Amygdala (tissue), 56 donors: ENCODE results near the gene CSTPP1.

Source experiments
- DNase-seq, 56 donors: peaks; one replicate each; lab custom pipeline; 2025; lab: John Stamatoyannopoulos, UW

The CSTPP1 gene, protein sequence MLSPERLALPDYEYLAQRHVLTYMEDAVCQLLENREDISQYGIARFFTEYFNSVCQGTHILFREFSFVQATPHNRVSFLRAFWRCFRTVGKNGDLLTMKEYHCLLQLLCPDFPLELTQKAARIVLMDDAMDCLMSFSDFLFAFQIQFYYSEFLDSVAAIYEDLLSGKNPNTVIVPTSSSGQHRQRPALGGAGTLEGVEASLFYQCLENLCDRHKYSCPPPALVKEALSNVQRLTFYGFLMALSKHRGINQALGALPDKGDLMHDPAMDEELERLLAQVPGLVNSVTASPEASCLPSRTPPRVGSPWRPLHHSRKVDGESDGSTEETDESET

GRCh38 chr11:46936138-46937110, at the start of gene CSTPP1:
Gene CSTPP1 (plus strand): TSS chr11:46936761. CDS start chr11:46936806, 45 bp downstream.
- peak in 54 of 56 donors; percentile 26 to 90 (median 81) for DNase-seq

- DNase-seq: no peak
Observed at GRCh38 chr11:46888636-46889035, 47.9 kb upstream of the CSTPP1 start.

GRCh38 chr11:46889251-46889650, 47.3 kb upstream of the CSTPP1 start:
- no peak for DNase-seq

DNA sequence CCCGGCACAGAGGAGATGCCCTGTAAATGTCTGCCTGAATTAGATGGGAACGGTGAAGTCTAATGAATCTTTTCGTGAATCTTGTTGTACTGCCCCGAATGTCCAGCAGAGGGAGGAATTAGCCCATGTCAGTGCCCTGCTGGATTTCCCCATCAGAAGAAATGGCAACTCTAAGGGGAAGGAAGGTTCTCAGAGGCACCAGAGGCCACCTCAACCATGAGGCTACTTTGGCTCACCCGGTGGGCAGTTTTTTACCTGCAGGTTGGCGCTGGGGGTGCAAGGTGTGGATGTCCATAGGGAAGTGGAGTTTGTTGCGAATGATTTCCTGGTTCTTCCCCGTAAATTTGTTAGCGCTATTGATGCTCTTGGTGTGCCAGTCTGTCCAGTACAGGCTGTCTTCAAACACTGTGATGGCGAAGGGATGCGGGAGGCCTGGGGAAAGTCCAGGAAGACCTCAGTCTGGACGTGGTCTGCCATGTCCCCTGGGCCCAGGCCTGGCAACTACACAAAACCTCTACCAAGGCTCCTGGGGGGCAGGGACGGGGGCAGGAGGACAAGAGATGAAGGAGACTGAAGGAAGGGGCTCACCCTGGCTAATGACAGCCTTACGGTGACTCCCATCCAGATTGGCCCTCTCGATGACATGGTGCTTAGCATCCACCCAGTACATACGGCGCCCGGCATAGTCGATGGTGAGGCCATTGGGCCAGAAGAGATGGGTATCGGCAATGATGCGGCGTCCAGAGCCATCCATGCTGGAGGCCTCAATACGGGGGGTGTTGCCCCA, 46.7 kb upstream of the CSTPP1 start:
- peak in 43 of 56 donors; percentile 15 to 91 (median 40) for DNase-seq

GRCh38 chr11:46890665-46891064, 45.9 kb upstream of the CSTPP1 start:
- no peak for DNase-seq

DNA sequence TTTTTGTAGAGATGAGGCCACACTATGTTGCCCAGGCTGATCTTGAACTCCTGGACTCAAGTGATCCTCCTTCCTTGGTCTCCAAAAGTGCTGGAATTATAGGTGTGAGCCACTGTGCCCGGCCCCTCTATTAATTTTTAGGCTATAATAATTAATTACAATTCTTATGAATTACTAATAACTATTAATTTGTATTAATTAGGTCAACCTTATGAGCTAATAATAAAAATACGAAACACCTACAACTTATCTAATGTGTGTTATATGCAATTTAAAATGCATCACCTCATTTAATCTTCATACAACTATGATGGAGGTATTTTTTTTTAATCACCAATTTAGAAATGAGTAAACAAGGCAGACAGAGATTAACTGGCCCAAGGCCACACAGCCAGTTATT, 44.5 kb upstream of the CSTPP1 start:
- no peak for DNase-seq

DNA sequence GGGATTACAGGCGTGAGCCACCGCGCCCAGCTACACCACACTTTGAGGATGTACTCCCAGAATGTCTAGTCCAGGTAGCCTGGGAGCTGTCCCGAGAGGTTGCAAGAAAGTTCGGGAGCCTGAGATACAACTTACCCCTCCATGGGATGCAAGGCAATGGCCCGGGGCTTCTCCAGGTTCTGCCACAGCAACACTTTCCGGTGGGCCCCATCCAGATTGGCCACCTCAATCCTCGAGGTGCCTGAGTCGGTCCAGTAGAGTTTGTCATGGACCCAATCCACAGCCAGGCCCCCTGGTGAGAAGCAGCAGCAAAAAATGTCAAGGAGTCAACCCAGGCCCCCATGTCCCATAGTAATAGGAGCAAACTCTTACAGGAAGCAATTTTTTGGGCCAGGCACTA, 43.7 kb upstream of the CSTPP1 start:
- no peak for DNase-seq

DNA sequence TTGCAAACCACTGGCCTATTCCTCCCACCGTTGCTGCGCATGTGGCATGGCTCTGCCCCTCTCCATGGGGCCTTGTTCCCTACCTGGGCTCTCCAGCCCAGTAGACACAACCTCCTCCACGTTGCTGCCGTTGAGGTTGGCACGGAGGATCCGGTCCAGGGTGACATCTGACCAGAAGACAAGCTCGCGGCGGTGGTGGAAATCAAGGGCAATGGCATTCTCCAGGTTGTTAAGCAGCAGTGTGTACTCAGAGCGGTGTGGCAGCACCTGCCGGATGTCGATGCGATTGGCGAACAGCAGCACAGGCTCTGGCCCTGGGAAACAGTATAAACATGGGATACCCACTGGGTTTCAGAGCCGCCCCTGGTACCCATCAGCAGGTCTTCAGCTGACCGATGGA, 42.1 kb upstream of the CSTPP1 start:
- DNase-seq: no peak

DNA sequence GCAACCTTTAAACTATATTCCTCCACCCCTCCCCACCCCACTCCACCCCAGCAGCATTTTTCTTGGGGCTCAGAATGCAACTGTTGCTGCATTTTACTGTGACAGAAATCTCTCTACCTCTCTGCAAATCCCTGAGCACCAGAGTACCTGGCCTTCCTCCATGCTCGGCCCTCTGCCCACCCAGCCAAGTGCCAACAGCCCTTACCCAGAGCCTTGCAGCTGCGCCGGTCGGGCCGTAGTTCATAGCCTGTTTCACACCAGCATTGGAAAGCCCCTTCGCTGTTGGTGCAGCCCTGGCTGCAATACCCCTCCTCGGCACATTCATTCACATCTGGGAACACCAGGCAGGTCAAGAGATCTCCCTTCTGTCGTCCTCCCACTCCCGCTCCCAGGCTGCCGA, 41.6 kb upstream of the CSTPP1 start:
- DNase-seq: peak in 1 of 56 donors; percentile 9

GRCh38 chr11:46895821-46896220, 40.7 kb upstream of the CSTPP1 start:
- DNase-seq: peak in 33 of 56 donors; percentile 21 to 71 (median 40)

DNA sequence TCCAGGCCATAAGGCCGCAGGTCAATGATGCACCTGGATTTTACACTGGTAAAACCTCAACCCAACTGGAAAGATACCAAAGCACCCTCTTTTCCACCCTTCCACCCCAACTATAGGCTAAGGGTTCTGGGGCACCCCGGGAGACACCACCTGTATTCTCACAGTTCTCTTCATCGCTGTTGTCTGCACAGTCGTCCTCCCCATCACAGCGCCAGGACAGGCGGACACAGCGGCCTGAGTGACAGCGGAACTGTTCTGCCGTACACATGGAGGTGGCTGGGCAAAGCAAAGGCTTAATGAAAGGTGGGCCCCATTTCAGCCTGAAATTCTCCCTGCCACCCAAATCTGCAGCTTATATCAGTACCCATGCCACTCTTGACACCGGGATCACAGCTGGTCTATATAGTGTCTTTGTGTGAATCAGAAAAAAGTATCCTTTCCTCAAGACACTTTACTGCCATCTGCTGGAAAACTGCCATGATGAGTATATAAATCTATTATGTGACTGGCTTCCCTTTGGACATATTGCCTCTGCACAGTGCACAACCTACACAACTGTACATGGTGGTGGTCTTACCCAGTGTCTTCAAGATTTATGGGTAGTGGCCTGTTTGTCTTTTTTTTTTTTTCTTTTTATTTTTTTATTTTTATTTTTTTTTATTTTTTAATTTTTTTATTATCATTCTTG, 39.7 kb upstream of the CSTPP1 start:
- DNase-seq: no peak

DNA sequence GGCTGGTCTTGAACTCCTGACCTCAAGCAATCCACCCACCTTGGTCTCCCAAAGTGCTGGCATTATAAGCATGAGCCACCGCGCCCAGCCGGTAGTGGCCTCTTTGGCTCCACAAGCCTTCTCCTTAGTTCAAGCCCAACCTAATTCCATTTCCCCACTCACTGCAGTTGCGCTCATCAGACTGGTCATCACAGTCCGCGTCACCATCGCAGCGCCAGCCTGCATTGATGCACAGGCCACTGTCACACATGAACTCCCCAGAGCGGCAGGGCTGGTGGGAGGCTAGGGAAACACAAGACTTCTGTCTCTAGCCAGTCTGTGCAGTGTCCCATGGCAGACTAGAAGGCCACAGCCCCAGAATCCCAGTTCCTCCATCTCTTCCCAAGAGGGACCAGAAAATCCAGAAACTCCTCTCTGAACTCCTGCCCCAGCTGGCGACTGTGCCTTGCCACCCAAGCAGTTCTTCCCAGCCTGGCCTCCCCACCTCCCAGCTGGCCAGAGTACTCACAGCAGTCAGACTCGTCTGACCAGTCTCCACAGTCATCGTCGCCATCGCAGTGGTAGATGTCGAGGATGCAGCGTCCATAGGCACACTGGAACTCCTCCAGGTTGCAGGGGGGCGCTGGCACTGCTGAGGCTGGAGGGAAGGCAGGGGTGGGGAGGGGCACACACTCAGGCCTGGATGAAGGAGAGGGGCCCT, 38.0 kb upstream of the CSTPP1 start:
- no peak for DNase-seq

DNA sequence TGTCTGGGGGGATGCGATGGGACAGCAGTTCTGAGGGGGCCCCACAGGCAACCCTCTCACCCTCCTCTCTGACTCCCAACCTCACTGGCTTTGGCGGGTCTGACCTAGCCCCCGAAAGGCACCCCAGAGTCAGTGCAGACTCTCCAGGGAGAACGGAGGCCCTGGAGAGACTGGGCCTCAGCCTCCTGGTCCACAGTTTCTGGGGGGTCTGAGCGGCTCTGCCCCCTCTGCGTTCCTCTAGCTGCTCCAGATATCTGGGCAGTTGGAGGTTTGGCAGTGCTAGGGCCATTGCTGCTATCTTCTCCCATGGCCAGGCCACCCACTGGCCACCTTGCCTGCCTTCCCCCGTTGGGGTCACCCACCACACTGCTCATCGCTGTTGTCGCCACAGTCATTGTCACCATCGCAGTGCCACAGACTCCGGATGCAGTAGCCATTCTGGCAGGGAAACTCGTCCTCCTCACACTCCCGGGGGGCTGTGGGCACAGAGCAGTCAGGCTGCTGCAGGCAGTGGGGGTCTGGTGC, 37.0 kb upstream of the CSTPP1 start:
- DNase-seq: no peak

DNA sequence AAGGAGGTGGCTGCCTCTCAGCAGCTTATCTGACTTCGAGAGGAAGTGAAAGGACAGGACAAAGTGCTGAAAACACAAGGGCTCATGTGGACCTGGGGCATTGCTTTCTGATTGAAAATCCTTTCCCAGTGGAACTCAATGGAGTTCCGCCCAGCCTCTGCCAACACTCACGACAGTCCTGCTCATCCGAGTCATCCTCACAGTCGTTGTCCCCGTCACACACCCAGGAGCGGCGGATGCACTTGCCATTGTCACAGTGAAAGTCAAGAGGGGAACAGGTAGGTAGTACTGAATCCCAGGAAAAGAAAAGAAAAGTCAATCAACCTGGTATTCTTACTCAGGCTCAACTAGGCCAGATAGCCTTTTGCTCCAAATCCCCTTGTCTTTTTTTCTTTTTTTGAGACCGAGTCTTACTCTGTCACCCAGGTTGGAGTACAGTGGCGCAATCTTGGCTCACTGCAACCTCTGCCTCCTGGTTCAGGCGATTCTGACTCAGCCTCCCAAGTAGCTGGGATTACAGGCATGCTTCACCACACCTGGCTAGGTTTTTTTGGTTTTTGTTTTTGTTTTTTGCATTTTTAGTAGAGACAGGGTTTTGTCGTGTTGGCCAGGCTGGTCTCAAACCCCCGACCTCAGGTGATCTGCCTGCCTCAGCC, 36.3 kb upstream of the CSTPP1 start:
- no peak for DNase-seq

- DNase-seq: peak in 4 of 56 donors; percentile 12 to 47 (median 29)
Observed at GRCh38 chr11:46901156-46901555, 35.4 kb upstream of the CSTPP1 start.

DNA sequence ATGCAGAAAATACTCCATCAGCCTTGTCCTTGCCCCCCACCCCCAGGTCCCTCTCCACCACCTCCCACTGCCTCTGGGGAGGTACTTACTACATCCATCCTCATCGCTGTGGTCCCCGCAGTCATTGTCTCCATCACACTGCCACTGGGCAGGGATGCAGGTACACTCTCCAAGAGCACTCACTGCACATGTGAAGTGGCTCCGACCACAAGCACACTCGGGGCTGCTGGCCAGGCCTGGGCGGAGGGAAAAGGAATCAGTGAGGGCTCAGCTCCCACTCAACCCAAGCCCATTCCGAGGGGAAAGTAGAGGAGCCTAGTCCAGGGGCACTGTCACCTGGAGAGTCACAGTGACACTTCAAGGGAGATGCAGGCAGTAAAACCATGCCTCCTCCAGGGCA, 33.9 kb upstream of the CSTPP1 start:
- DNase-seq: no peak

DNA sequence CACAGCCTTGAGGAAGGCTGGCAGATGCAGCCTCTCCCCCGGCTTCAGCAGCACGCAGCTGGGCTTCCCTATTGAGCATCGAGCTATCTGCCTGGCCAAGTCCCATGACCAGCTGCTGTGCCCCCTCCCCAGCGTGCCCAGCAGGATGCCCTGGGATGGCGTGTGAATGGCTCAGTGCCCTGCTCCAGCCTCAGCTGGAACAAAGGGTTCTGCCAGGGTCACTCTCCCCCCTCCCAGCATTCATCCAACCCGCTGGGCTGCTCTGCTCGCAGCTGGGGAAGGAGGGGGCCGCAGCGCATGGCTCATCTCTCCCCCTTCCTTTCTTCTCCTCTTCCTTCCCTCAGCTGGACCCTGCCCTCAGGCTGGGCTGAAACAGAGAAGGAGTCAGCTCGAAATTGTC, 32.7 kb upstream of the CSTPP1 start:
- peak in 55 of 56 donors; percentile 32 to 99 (median 93) for DNase-seq

DNA sequence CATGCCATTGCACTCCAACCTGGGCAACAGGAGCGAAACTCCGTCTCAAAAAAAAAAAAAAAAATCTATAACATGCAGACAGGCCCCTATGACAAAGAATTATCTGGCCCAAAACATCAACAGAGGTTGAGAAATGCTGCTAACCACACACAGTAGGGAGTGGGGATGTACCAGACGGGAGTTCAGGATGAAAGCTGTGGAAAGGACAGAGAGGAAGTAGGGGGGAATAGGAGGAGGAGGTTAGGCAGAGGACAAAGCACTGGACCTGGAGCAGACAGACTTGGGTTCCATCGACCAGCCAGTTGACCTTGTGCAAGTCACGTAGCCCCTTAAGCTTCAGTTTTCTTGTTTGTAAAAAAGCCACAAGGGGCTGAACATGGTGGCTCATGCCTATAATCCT, 30.8 kb upstream of the CSTPP1 start:
- no peak for DNase-seq
